NCI-H128 (cell line): ENCODE results near the gene APBB1IP.
"Not testable (repeated sequence)": the region's sequence is repeated elsewhere in the genome, so short reads cannot be mapped to it uniquely, and the experiment has no call there.

Experiments used
- DNase-seq: peaks from one replicate; lab custom pipeline; 2025; ENCODE audit not compliant: unreplicated experiment; lab: John Stamatoyannopoulos, UW

APBB1IP gene

GRCh38 chr10:26441491-26442214 lies 3.5 kb downstream of the APBB1IP start:
- no peak for DNase-seq

- DNase-seq: no peak
These were observed 7.4 kb downstream of the APBB1IP start for GRCh38 chr10:26445411-26446031.

- no peak for DNase-seq
These were observed 8.1 kb downstream of the APBB1IP start for GRCh38 chr10:26446258-26446657.

GRCh38 chr10:26448292-26448691 lies 10.2 kb downstream of the APBB1IP start:
- no peak for DNase-seq

- DNase-seq: no peak
These were observed 10.7 kb downstream of the APBB1IP start for GRCh38 chr10:26448706-26449435.

GRCh38 chr10:26449726-26450125 lies 11.6 kb downstream of the APBB1IP start:
- no peak for DNase-seq

GRCh38 chr10:26451903-26452302 lies 13.8 kb downstream of the APBB1IP start:
- DNase-seq: no peak

- DNase-seq: no peak
These were observed 15.7 kb downstream of the APBB1IP start for GRCh38 chr10:26453850-26454249.

- no peak for DNase-seq
These were observed 16.8 kb downstream of the APBB1IP start for GRCh38 chr10:26454891-26455290.

- DNase-seq: no peak
These were observed 17.6 kb downstream of the APBB1IP start for GRCh38 chr10:26455567-26456315.

GRCh38 chr10:26457088-26457487 lies 18.9 kb downstream of the APBB1IP start:
- DNase-seq: no peak

GRCh38 chr10:26460736-26461135 lies 22.6 kb downstream of the APBB1IP start:
- DNase-seq: no peak

GRCh38 chr10:26463986-26464385 lies 25.8 kb downstream of the APBB1IP start:
- DNase-seq: no peak

- DNase-seq: no peak
These were observed 26.6 kb downstream of the APBB1IP start for GRCh38 chr10:26464632-26465280.

- DNase-seq: not testable (repeated sequence)
These were observed 28.4 kb downstream of the APBB1IP start for GRCh38 chr10:26466531-26466930.

GRCh38 chr10:26467639-26468038 lies 29.5 kb downstream of the APBB1IP start:
- DNase-seq: no peak

GRCh38 chr10:26468291-26468690 lies 30.1 kb downstream of the APBB1IP start:
- no peak for DNase-seq

- DNase-seq: no peak
These were observed 30.6 kb downstream of the APBB1IP start for GRCh38 chr10:26468700-26469099.

GRCh38 chr10:26472492-26472778 lies 34.3 kb downstream of the APBB1IP start:
- DNase-seq: no peak

- no peak for DNase-seq
These were observed 35.9 kb downstream of the APBB1IP start for GRCh38 chr10:26474026-26474425.

GRCh38 chr10:26474845-26475244 lies 36.7 kb downstream of the APBB1IP start:
- DNase-seq: not testable (repeated sequence)
